Measurements from ENCODE around the gene DNAH8.

Gene DNAH8

DNA sequence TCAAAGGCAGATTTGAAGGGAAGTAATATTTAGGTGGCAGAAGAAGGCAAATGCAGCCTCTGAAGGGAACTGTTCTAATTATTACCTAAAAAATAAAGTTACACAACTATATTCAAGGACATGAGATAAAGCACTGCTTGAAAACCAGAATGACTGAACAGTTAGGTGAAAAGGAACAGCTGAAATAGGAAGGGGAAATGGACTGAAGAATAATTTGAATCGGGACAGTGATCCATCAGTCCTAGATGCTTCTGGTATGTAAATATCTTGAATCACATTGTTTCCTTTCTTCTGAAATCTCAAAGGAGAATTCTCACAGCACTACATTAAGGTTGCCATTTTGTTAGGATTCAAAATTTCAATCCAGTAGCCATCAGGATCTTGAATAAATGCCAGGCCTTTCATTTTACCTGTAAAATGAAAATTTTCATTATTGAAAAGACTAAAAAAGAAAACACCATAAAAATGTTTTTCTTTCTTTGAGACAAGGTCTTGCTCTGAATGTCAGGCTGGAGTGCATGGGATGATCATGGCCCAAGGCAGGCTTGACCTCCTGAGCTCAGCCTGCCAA lies 38.1 kb upstream of the DNAH8 start:
- no peak overlapping the region for H3K18ac ChIP-seq (ENCODE audit: low read length)
- H3K79me1 ChIP-seq (ENCODE audit: low read length), result no peaks in the 10 kb centered on the region
- H3K27ac ChIP-seq (ENCODE audit: low read depth, low read length), result no peak overlapping the region
- no peak overlapping the region for H3K14ac ChIP-seq (ENCODE audit: low read length)
- H4K12ac ChIP-seq (ENCODE audit: low read depth, low read length), result no peak overlapping the region
- WGBS (ENCODE audit: extremely low coverage, insufficient coverage, insufficient read length), result no CpG with 5 or more reads among the region's 1 CpG
- no peak overlapping the region for H2BK120ac ChIP-seq (ENCODE audit: insufficient read depth, low read length, poor library complexity)
- H3K23ac ChIP-seq (ENCODE audit: low read length), result no peak overlapping the region
- DNase-seq, result no peak
- H2BK12ac ChIP-seq (ENCODE audit: low read length), result no peak overlapping the region
- no peaks in the 10 kb centered on the region for H3K4me1 ChIP-seq (ENCODE audit: control insufficient read depth in 1 of 2, insufficient read depth in 2 of 2, low read length in 2 of 2)
- H3K79me2 ChIP-seq (ENCODE audit: control insufficient read depth, insufficient read depth, low read length, poor library complexity), result no peaks in the 10 kb centered on the region
- peaks cover 10 to 20% of the 10 kb centered on the region in 2 experiments for H3K36me3 ChIP-seq (ENCODE audit: control insufficient read depth in 1 of 2, insufficient read depth in 2 of 2, low read length in 2 of 2)
- H3K9ac ChIP-seq (ENCODE audit: low read length), result no peak overlapping the region
- H3K4me3 ChIP-seq (ENCODE audit: low read depth, low read length), result no peak overlapping the region
- H3K4me2 ChIP-seq (ENCODE audit: low read length), result no peak overlapping the region
- no peak overlapping the region for H4K8ac ChIP-seq (ENCODE audit: low read depth, low read length)
- H3K9me3 ChIP-seq (ENCODE audit: insufficient read depth, low read depth, low read length), result no peaks in the 10 kb centered on the region
- no peak overlapping the region for H2AFZ ChIP-seq (ENCODE audit: insufficient read depth, low read length, poor library complexity)
- H3K4ac ChIP-seq (ENCODE audit: low read depth, low read length), result no peak overlapping the region
- H2BK5ac ChIP-seq (ENCODE audit: low read depth, low read length, poor library complexity), result no peak overlapping the region
- no peak overlapping the region for H2AK5ac ChIP-seq (ENCODE audit: low read length)
- no peak overlapping the region for H4K91ac ChIP-seq (ENCODE audit: low read depth, low read length)
- no peaks in the 10 kb centered on the region for H3K27me3 ChIP-seq (ENCODE audit: insufficient read depth, low read length)

DNA sequence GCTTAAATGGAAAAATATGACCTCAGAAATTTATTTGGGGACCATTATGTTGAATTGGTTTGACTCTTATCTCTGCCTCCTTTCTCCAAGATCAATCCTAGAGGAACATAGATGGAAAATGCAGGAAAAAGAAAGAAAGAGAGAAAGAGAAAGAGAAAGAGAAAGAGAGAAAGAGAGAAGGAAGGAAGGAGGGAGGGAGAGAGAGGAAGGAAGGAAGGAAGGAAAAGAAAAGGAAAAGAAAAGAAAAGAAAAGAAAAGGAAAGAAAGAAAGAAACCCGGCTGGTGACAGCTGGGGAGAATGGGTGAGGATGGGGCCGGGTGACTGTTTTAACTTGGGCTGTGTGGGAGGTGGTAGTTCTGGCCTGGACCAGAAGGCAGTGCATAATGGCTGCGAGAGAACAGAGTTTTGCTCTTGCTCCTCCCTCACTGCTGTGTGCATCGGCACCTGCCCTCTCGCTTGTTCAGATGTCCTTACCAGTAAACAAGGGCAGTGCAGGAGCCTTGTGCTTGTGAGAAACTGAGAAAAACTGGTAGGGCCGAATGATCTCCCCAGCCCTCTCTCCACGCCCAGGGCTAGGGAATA lies 36.8 kb upstream of the DNAH8 start:
- no peaks in the 10 kb centered on the region for H3K79me1 ChIP-seq (ENCODE audit: low read length)
- H2BK5ac ChIP-seq (ENCODE audit: low read depth, low read length, poor library complexity), result no peak overlapping the region
- no peaks in the 10 kb centered on the region for H3K79me2 ChIP-seq (ENCODE audit: control insufficient read depth, insufficient read depth, low read length, poor library complexity)
- H3K4me2 ChIP-seq (ENCODE audit: low read length), result no peak overlapping the region
- no peak overlapping the region for H3K23ac ChIP-seq (ENCODE audit: low read length)
- no peaks in the 10 kb centered on the region for H3K27me3 ChIP-seq (ENCODE audit: insufficient read depth, low read length)
- H3K27ac ChIP-seq (ENCODE audit: low read depth, low read length), result no peak overlapping the region
- no peak for DNase-seq
- no peak overlapping the region for H2BK120ac ChIP-seq (ENCODE audit: insufficient read depth, low read length, poor library complexity)
- H3K9me3 ChIP-seq (ENCODE audit: insufficient read depth, low read depth, low read length), result no peaks in the 10 kb centered on the region
- H3K4me3 ChIP-seq (ENCODE audit: low read depth, low read length), result no peak overlapping the region
- H2AK5ac ChIP-seq (ENCODE audit: low read length), result no peak overlapping the region
- H4K8ac ChIP-seq (ENCODE audit: low read depth, low read length), result no peak overlapping the region
- no peak overlapping the region for H4K91ac ChIP-seq (ENCODE audit: low read depth, low read length)
- H3K36me3 ChIP-seq (ENCODE audit: control insufficient read depth in 1 of 2, insufficient read depth in 2 of 2, low read length in 2 of 2), result peaks cover 10 to 20% of the 10 kb centered on the region in 2 experiments
- H3K4me1 ChIP-seq (ENCODE audit: control insufficient read depth in 1 of 2, insufficient read depth in 2 of 2, low read length in 2 of 2), result no peaks in the 10 kb centered on the region
- no peak overlapping the region for H2BK12ac ChIP-seq (ENCODE audit: low read length)
- H3K14ac ChIP-seq (ENCODE audit: low read length), result no peak overlapping the region
- H2AFZ ChIP-seq (ENCODE audit: insufficient read depth, low read length, poor library complexity), result no peak overlapping the region
- H3K18ac ChIP-seq (ENCODE audit: low read length), result no peak overlapping the region
- WGBS (ENCODE audit: extremely low coverage, insufficient coverage, insufficient read length), result no CpG with 5 or more reads among the region's 7 CpGs
- no peak overlapping the region for H3K9ac ChIP-seq (ENCODE audit: low read length)
- H3K4ac ChIP-seq (ENCODE audit: low read depth, low read length), result no peak overlapping the region
- H4K12ac ChIP-seq (ENCODE audit: low read depth, low read length), result no peak overlapping the region

DNA sequence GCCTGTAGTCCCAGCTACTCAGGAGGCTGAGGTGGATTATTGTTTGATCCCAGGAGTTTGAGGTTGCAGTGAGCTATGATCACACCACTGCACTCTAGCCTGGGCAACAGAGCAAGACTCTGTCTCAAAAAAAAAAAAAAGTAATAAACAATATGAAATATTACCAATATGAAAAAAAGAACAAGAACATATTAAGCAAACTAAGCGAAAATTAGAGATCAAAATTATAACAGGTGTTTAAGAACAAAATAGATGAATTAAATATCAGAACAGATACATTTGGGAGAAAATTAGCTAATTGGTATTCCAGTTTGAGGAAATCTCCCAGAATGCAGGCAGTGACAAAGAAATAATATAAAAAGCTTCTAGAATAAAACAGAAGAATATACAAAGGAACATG lies 35.4 kb upstream of the DNAH8 start:
- H3K14ac ChIP-seq (ENCODE audit: low read length), result no peak overlapping the region
- no peak overlapping the region for H2AFZ ChIP-seq (ENCODE audit: insufficient read depth, low read length, poor library complexity)
- no peak overlapping the region for H4K12ac ChIP-seq (ENCODE audit: low read depth, low read length)
- no peaks in the 10 kb centered on the region for H3K27me3 ChIP-seq (ENCODE audit: insufficient read depth, low read length)
- no peak overlapping the region for H3K18ac ChIP-seq (ENCODE audit: low read length)
- no peak for DNase-seq
- peaks cover 12 to 22% of the 10 kb centered on the region in 2 experiments for H3K36me3 ChIP-seq (ENCODE audit: control insufficient read depth in 1 of 2, insufficient read depth in 2 of 2, low read length in 2 of 2)
- H3K9ac ChIP-seq (ENCODE audit: low read length), result no peak overlapping the region
- no peaks in the 10 kb centered on the region for H3K79me1 ChIP-seq (ENCODE audit: low read length)
- H2BK12ac ChIP-seq (ENCODE audit: low read length), result no peak overlapping the region
- no peaks in the 10 kb centered on the region for H3K4me1 ChIP-seq (ENCODE audit: control insufficient read depth in 1 of 2, insufficient read depth in 2 of 2, low read length in 2 of 2)
- H3K9me3 ChIP-seq (ENCODE audit: insufficient read depth, low read depth, low read length), result no peaks in the 10 kb centered on the region
- no peak overlapping the region for H4K91ac ChIP-seq (ENCODE audit: low read depth, low read length)
- H3K27ac ChIP-seq (ENCODE audit: low read depth, low read length), result no peak overlapping the region
- no peak overlapping the region for H3K4me2 ChIP-seq (ENCODE audit: low read length)
- no peak overlapping the region for H2BK5ac ChIP-seq (ENCODE audit: low read depth, low read length, poor library complexity)
- H3K79me2 ChIP-seq (ENCODE audit: control insufficient read depth, insufficient read depth, low read length, poor library complexity), result no peaks in the 10 kb centered on the region
- WGBS (ENCODE audit: extremely low coverage, insufficient coverage, insufficient read length), result no CpG with 5 or more reads among the region's 1 CpG
- H3K4ac ChIP-seq (ENCODE audit: low read depth, low read length), result no peak overlapping the region
- no peak overlapping the region for H3K4me3 ChIP-seq (ENCODE audit: low read depth, low read length)
- no peak overlapping the region for H4K8ac ChIP-seq (ENCODE audit: low read depth, low read length)
- no peak overlapping the region for H2BK120ac ChIP-seq (ENCODE audit: insufficient read depth, low read length, poor library complexity)
- H3K23ac ChIP-seq (ENCODE audit: low read length), result no peak overlapping the region
- H2AK5ac ChIP-seq (ENCODE audit: low read length), result no peak overlapping the region

- Histone ChIP-seq H3K9me3 (ENCODE audit: insufficient read depth, low read depth, low read length) (no peaks in the 10 kb centered on the region), H2BK5ac (ENCODE audit: low read depth, low read length, poor library complexity) (no peak overlapping the region), H2AFZ (ENCODE audit: insufficient read depth, low read length, poor library complexity) (no peak overlapping the region), H3K4me3 (ENCODE audit: low read depth, low read length) (no peak overlapping the region), H3K9ac (ENCODE audit: low read length) (no peak overlapping the region), H3K4me2 (ENCODE audit: low read length) (no peak overlapping the region), H3K4ac (ENCODE audit: low read depth, low read length) (no peak overlapping the region), H2AK5ac (ENCODE audit: low read length) (no peak overlapping the region), H4K12ac (ENCODE audit: low read depth, low read length) (no peak overlapping the region), H3K79me1 (ENCODE audit: low read length) (no peaks in the 10 kb centered on the region), H2BK12ac (ENCODE audit: low read length) (no peak overlapping the region), H2BK120ac (ENCODE audit: insufficient read depth, low read length, poor library complexity) (no peak overlapping the region), H3K23ac (ENCODE audit: low read length) (no peak overlapping the region), H3K14ac (ENCODE audit: low read length) (no peak overlapping the region), H3K4me1 (ENCODE audit: control insufficient read depth in 1 of 2, insufficient read depth in 2 of 2, low read length in 2 of 2) (no peaks in the 10 kb centered on the region), H3K79me2 (ENCODE audit: control insufficient read depth, insufficient read depth, low read length, poor library complexity) (no peaks in the 10 kb centered on the region), H4K91ac (ENCODE audit: low read depth, low read length) (no peak overlapping the region), H3K27me3 (ENCODE audit: insufficient read depth, low read length) (no peaks in the 10 kb centered on the region), H3K18ac (ENCODE audit: low read length) (no peak overlapping the region), H3K36me3 (ENCODE audit: control insufficient read depth in 1 of 2, insufficient read depth in 2 of 2, low read length in 2 of 2) (peaks cover 12 to 20% of the 10 kb centered on the region in 2 experiments), H3K27ac (ENCODE audit: low read depth, low read length) (no peak overlapping the region), H4K8ac (ENCODE audit: low read depth, low read length) (no peak overlapping the region)
- DNase-seq, result no peak
- WGBS (ENCODE audit: extremely low coverage, insufficient coverage, insufficient read length), result no CpG with 5 or more reads among the region's 2 CpGs
Measured at GRCh38 chr6:38681850-38682249, 33.3 kb upstream of the DNAH8 start.

Measured in trophoblast cell (in vitro differentiated cells and primary cell).